Measurements from ENCODE around the gene CNTNAP5.

The CNTNAP5 gene

DNA sequence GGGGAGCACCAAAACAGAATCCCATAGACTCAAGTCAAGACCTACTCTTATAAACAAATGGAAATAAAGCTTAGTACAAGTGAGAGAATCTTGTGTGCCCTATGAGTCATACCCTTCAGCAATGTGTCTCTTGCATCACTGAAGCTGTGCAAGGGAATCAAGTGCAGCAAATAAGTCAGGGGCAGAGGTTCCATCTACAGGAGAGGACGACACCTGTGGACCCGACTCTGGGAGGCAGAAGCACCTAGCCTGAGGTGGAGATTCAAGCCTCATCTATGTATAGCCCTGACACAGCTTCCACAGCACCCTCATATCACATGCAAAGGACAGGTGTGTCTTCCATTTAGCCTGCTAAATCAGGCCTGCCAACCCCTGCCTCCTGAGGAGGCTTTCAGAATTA lies 298.2 kb downstream of the CNTNAP5 start:
- Histone ChIP-seq H3K79me1 (ENCODE audit: low read length) (no peaks in the 10 kb centered on the region), H3K4me3 (ENCODE audit: low read depth, low read length) (no peak overlapping the region), H2AK5ac (ENCODE audit: low read length) (no peak overlapping the region), H2BK5ac (ENCODE audit: low read depth, low read length, poor library complexity) (no peak overlapping the region), H3K23ac (ENCODE audit: low read length) (no peak overlapping the region), H3K79me2 (ENCODE audit: control insufficient read depth, insufficient read depth, low read length, poor library complexity) (no peaks in the 10 kb centered on the region), H3K4ac (ENCODE audit: low read depth, low read length) (no peak overlapping the region), H2AFZ (ENCODE audit: insufficient read depth, low read length, poor library complexity) (no peak overlapping the region), H3K4me2 (ENCODE audit: low read length) (no peak overlapping the region), H3K36me3 (ENCODE audit: control insufficient read depth in 1 of 2, insufficient read depth in 2 of 2, low read length in 2 of 2) (no peaks in the 10 kb centered on the region), H2BK120ac (ENCODE audit: insufficient read depth, low read length, poor library complexity) (no peak overlapping the region), H2BK12ac (ENCODE audit: low read length) (no peak overlapping the region), H3K27ac (ENCODE audit: low read depth, low read length) (no peak overlapping the region), H3K4me1 (ENCODE audit: control insufficient read depth in 1 of 2, insufficient read depth in 2 of 2, low read length in 2 of 2) (no peaks in the 10 kb centered on the region), H3K9me3 (ENCODE audit: insufficient read depth, low read depth, low read length) (no peaks in the 10 kb centered on the region), H3K18ac (ENCODE audit: low read length) (no peak overlapping the region), H4K12ac (ENCODE audit: low read depth, low read length) (no peak overlapping the region), H4K8ac (ENCODE audit: low read depth, low read length) (no peak overlapping the region), H3K27me3 (ENCODE audit: insufficient read depth, low read length) (no peaks in the 10 kb centered on the region), H4K91ac (ENCODE audit: low read depth, low read length) (no peak overlapping the region), H3K14ac (ENCODE audit: low read length) (no peak overlapping the region), H3K9ac (ENCODE audit: low read length) (no peak overlapping the region)
- WGBS (ENCODE audit: extremely low coverage, insufficient coverage, insufficient read length), result no CpG with 5 or more reads among the region's 2 CpGs
- DNase-seq, result peak in 1 of 2 donors; percentile 4

DNA sequence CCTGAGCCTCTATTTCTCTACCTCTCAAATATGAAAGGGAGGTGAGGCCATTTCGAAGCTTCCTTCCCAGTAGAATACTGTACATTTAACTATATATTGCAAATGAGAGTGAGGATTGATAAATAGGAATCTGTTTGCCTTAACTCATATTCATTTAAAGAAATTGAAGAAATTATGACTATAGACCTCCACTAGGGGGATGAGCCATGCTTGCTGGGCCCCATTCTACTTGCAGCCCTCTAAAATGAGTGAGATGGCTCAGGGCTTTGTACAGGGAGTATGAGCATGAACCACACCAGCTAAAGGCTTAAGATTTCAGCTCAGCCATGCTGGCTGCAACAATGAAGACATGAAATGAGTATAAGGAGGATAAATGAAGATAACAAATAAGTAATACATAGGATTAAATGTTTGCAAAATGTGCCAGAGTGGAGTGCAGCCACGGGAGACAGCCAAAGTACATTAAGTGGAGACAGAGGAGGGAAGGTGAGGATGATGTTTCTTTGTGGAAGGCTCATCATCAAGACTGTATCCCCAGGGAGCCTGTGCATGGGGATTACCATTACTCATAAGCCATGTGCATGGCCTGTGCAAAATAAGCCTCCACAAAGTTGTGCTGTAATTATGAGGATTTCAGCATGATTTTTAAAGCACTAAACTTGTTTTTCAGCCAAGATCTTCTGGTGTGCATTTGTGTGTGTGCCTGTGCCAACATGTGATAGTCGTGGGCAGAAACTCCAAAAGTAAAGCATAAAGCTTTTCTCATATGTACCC lies 300.8 kb downstream of the CNTNAP5 start:
- H3K27me3 ChIP-seq (ENCODE audit: insufficient read depth, low read length), result no peaks in the 10 kb centered on the region
- H4K8ac ChIP-seq (ENCODE audit: low read depth, low read length), result no peak overlapping the region
- H2BK120ac ChIP-seq (ENCODE audit: insufficient read depth, low read length, poor library complexity), result no peak overlapping the region
- H3K9ac ChIP-seq (ENCODE audit: low read length), result no peak overlapping the region
- no peak overlapping the region for H2BK5ac ChIP-seq (ENCODE audit: low read depth, low read length, poor library complexity)
- H4K91ac ChIP-seq (ENCODE audit: low read depth, low read length), result no peak overlapping the region
- H4K12ac ChIP-seq (ENCODE audit: low read depth, low read length), result no peak overlapping the region
- H3K4me3 ChIP-seq (ENCODE audit: low read depth, low read length), result no peak overlapping the region
- no peaks in the 10 kb centered on the region for H3K9me3 ChIP-seq (ENCODE audit: insufficient read depth, low read depth, low read length)
- H3K79me2 ChIP-seq (ENCODE audit: control insufficient read depth, insufficient read depth, low read length, poor library complexity), result no peaks in the 10 kb centered on the region
- no peak overlapping the region for H3K4me2 ChIP-seq (ENCODE audit: low read length)
- no peak overlapping the region for H3K4ac ChIP-seq (ENCODE audit: low read depth, low read length)
- H2AK5ac ChIP-seq (ENCODE audit: low read length), result no peak overlapping the region
- no peaks in the 10 kb centered on the region for H3K4me1 ChIP-seq (ENCODE audit: control insufficient read depth in 1 of 2, insufficient read depth in 2 of 2, low read length in 2 of 2)
- H2AFZ ChIP-seq (ENCODE audit: insufficient read depth, low read length, poor library complexity), result no peak overlapping the region
- no peaks in the 10 kb centered on the region for H3K36me3 ChIP-seq (ENCODE audit: control insufficient read depth in 1 of 2, insufficient read depth in 2 of 2, low read length in 2 of 2)
- no peaks in the 10 kb centered on the region for H3K79me1 ChIP-seq (ENCODE audit: low read length)
- DNase-seq, result no peak
- H2BK12ac ChIP-seq (ENCODE audit: low read length), result no peak overlapping the region
- WGBS (ENCODE audit: extremely low coverage, insufficient coverage, insufficient read length), result no CpG with 5 or more reads among the region's 3 CpGs
- no peak overlapping the region for H3K27ac ChIP-seq (ENCODE audit: low read depth, low read length)
- no peak overlapping the region for H3K23ac ChIP-seq (ENCODE audit: low read length)
- H3K14ac ChIP-seq (ENCODE audit: low read length), result no peak overlapping the region
- no peak overlapping the region for H3K18ac ChIP-seq (ENCODE audit: low read length)

DNA sequence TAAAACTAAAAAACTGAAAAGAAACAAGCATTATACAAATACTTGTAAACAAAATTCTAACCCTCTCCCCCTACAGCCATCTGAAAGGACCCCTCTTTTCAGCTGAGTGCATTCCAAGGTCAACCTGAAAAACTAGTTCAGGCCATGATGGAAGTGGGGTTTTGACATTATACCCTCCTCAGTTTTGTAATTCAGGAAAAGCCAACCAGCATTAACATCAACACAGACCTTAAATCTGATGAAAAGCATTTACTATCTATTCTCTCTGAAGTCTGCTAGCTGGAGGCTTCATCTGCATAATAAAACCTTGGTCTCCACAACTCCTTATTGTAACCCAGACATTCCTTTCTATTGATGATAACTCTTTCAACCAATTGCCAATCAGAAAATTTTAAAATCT lies 302.2 kb downstream of the CNTNAP5 start:
- Histone ChIP-seq H3K9ac (ENCODE audit: low read length) (no peak overlapping the region), H3K79me2 (ENCODE audit: control insufficient read depth, insufficient read depth, low read length, poor library complexity) (no peaks in the 10 kb centered on the region), H3K4me2 (ENCODE audit: low read length) (no peak overlapping the region), H3K18ac (ENCODE audit: low read length) (no peak overlapping the region), H3K9me3 (ENCODE audit: insufficient read depth, low read depth, low read length) (no peaks in the 10 kb centered on the region), H3K36me3 (ENCODE audit: control insufficient read depth in 1 of 2, insufficient read depth in 2 of 2, low read length in 2 of 2) (no peaks in the 10 kb centered on the region), H4K8ac (ENCODE audit: low read depth, low read length) (no peak overlapping the region), H3K79me1 (ENCODE audit: low read length) (no peaks in the 10 kb centered on the region), H4K91ac (ENCODE audit: low read depth, low read length) (no peak overlapping the region), H2BK120ac (ENCODE audit: insufficient read depth, low read length, poor library complexity) (no peak overlapping the region), H3K27me3 (ENCODE audit: insufficient read depth, low read length) (no peaks in the 10 kb centered on the region), H3K23ac (ENCODE audit: low read length) (no peak overlapping the region), H4K12ac (ENCODE audit: low read depth, low read length) (no peak overlapping the region), H3K27ac (ENCODE audit: low read depth, low read length) (no peak overlapping the region), H3K4ac (ENCODE audit: low read depth, low read length) (no peak overlapping the region), H3K4me3 (ENCODE audit: low read depth, low read length) (no peak overlapping the region), H2BK5ac (ENCODE audit: low read depth, low read length, poor library complexity) (no peak overlapping the region), H2BK12ac (ENCODE audit: low read length) (no peak overlapping the region), H3K4me1 (ENCODE audit: control insufficient read depth in 1 of 2, insufficient read depth in 2 of 2, low read length in 2 of 2) (no peaks in the 10 kb centered on the region), H3K14ac (ENCODE audit: low read length) (no peak overlapping the region), H2AK5ac (ENCODE audit: low read length) (no peak overlapping the region), H2AFZ (ENCODE audit: insufficient read depth, low read length, poor library complexity) (no peak overlapping the region)
- no peak for DNase-seq

DNA sequence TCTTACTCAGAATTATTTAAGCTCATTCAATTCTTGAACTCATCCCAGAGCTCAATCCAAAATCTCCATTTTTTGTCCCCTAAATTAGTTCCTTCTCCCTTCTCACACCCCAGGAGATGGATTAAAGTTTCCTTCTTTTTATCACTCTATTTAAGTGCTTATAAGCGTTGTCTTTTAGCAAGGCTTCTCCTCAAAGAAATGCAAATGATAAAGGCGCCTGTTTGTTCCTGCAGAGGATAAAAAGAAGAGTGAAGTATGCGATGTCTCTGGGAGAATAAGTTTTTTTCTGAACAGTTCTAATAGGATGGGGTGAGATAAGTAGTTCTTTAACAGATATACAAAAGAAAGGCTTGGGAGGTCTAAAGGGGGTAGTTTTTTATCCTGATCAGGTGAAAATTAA lies 303.3 kb downstream of the CNTNAP5 start:
- no peaks in the 10 kb centered on the region for H3K9me3 ChIP-seq (ENCODE audit: insufficient read depth, low read depth, low read length)
- no peak overlapping the region for H3K4me2 ChIP-seq (ENCODE audit: low read length)
- no peak overlapping the region for H3K4ac ChIP-seq (ENCODE audit: low read depth, low read length)
- DNase-seq, result no peak
- H2BK5ac ChIP-seq (ENCODE audit: low read depth, low read length, poor library complexity), result no peak overlapping the region
- H3K79me2 ChIP-seq (ENCODE audit: control insufficient read depth, insufficient read depth, low read length, poor library complexity), result no peaks in the 10 kb centered on the region
- no peak overlapping the region for H2BK120ac ChIP-seq (ENCODE audit: insufficient read depth, low read length, poor library complexity)
- H4K12ac ChIP-seq (ENCODE audit: low read depth, low read length), result no peak overlapping the region
- no peak overlapping the region for H4K8ac ChIP-seq (ENCODE audit: low read depth, low read length)
- no peak overlapping the region for H3K14ac ChIP-seq (ENCODE audit: low read length)
- no peak overlapping the region for H4K91ac ChIP-seq (ENCODE audit: low read depth, low read length)
- H3K9ac ChIP-seq (ENCODE audit: low read length), result no peak overlapping the region
- H3K23ac ChIP-seq (ENCODE audit: low read length), result no peak overlapping the region
- no peaks in the 10 kb centered on the region for H3K79me1 ChIP-seq (ENCODE audit: low read length)
- no peak overlapping the region for H2AK5ac ChIP-seq (ENCODE audit: low read length)
- no peaks in the 10 kb centered on the region for H3K36me3 ChIP-seq (ENCODE audit: control insufficient read depth in 1 of 2, insufficient read depth in 2 of 2, low read length in 2 of 2)
- no peak overlapping the region for H3K18ac ChIP-seq (ENCODE audit: low read length)
- no peak overlapping the region for H2BK12ac ChIP-seq (ENCODE audit: low read length)
- H3K27me3 ChIP-seq (ENCODE audit: insufficient read depth, low read length), result no peaks in the 10 kb centered on the region
- H3K4me3 ChIP-seq (ENCODE audit: low read depth, low read length), result no peak overlapping the region
- no peak overlapping the region for H3K27ac ChIP-seq (ENCODE audit: low read depth, low read length)
- WGBS (ENCODE audit: extremely low coverage, insufficient coverage, insufficient read length), result no CpG with 5 or more reads among the region's 3 CpGs
- no peak overlapping the region for H2AFZ ChIP-seq (ENCODE audit: insufficient read depth, low read length, poor library complexity)
- no peaks in the 10 kb centered on the region for H3K4me1 ChIP-seq (ENCODE audit: control insufficient read depth in 1 of 2, insufficient read depth in 2 of 2, low read length in 2 of 2)
